Activated naive CD4-positive, alpha-beta T cell treated with anti-CD3 and anti-CD28 coated beads, Interleukin-2, amount 10 ng/mL, durations not matched to agents 7 days and 5 days (primary cell): ENCODE results near the gene PRAC1.

Source experiments
- CTCF ChIA-PET: fragments of 350-600 bp; sonication (Branson Sonifier 250); formaldehyde crosslinking; loops from one replicate; lab custom pipeline; 2021; ENCODE audit warnings: antibody characterized with exemption; lab: Charles Lee
- DNase-seq: peaks from one replicate; pipeline ENCODE4 v3.0.0-alpha.2; 2020
- H3K27ac Mint-ChIP-seq: one replicate; pipeline ENCODE4 v1.8.0; 2021; ENCODE audit warnings: mild to moderate bottlenecking, moderate library complexity, mixed read lengths
- H3K27me3 Mint-ChIP-seq: one replicate; pipeline ENCODE4 v1.8.0; 2021; ENCODE audit warnings: mild to moderate bottlenecking, mixed read lengths
- H3K36me3 Mint-ChIP-seq: one replicate; pipeline ENCODE4 v1.8.0; 2021; ENCODE audit warnings: mixed read lengths
- H3K4me1 Mint-ChIP-seq: one replicate; pipeline ENCODE4 v1.8.0; 2021; ENCODE audit warnings: mixed read lengths
- H3K4me3 Mint-ChIP-seq: one replicate; pipeline ENCODE4 v1.8.0; 2021; ENCODE audit warnings: mild to moderate bottlenecking, moderate library complexity, mixed read lengths
- H3K9me3 Mint-ChIP-seq: one replicate; pipeline ENCODE4 v1.8.0; 2021; ENCODE audit warnings: mixed read lengths

PRAC1 gene

DNA sequence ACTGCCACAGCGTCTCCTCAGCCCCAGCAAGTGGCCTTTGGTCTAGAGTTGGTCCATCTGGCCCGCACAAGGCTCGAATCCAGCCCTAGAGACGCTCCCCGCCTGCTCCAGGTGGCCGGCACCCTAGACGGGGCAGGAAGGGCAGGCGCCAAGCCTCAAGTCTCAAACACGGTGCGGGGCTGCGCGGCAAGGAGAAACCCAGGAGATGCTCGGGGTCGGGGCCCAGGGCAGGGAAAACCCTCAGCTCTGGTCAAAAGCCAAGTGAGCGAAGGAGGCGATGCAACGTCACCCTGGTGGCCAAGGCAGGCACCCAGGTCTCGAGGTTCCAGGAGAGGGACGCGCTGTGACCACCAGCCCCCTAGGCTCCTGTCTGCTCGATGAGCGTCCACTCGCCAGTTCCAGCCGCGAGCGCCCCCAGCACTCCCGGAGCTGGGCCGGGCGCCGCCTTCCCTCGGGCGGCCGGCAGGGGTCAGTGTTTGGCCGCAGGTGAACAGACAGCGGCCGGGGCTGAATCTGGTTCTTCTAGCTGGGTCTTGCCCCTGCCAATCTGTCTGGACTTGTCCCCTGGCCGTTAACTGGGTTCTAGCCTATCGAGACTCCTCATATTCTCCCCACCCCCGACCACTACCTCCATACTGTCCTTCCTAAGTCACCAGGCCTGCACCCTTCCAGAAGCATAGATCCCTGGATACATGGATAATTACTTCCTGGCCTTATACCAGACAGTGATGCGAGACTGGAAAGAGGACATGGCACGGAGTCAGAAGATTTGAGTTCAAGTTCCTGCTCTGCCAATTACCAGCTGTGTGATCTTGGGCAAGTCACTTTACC lies 44.0 kb downstream of the PRAC1 start:
- Mint-ChIP-seq H3K9me3 (no peaks in the 10 kb centered on the region), H3K4me3 (no peak overlapping the region), H3K36me3 (no peaks in the 10 kb centered on the region), H3K27ac (no peak overlapping the region), H3K27me3 (peaks cover 85% of the 10 kb centered on the region), H3K4me1 (no peaks in the 10 kb centered on the region)
- DNase-seq, result peak; percentile 76
- CTCF ChIA-PET, result interaction anchor here (0.6 to 3.7 kb wide), 40 partner anchors 9 to 728 kb away, joined by 3 to 51 read pairs (median 5); partner anchors contain the start of genes PRAC1 and PRAC2

DNA sequence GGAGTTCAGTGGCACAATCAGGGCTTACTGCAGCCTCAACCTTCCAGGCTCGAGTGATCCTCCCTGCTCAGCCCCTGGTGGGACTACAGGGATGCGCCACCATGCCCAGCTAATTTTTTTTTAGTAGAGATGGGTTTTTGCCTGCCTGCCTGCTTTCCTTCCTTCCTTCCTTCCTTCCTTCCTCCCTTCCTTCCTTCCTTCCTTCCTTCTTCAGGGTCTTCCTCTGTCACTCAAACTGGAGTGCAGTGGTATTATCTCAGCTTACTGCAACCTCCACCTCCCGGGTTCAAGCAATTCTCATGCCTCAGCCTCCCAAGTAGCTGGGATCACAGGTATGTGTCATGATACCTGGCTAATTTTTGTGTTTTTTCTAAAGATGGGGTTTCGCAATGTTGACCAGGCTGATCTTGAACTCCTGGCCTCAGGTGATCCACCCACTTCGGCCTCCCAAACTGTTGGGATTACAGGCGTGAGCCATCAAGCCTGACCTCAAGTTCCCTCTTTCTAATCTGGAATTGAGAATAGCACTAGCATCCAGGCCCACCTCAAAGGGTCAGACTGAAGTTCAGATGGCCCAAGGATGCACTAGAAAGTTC lies 45.3 kb downstream of the PRAC1 start:
- H3K27ac Mint-ChIP-seq, result no peak overlapping the region
- H3K36me3 Mint-ChIP-seq, result no peaks in the 10 kb centered on the region
- no peaks in the 10 kb centered on the region for H3K9me3 Mint-ChIP-seq
- no peaks in the 10 kb centered on the region for H3K4me1 Mint-ChIP-seq
- no peak for DNase-seq
- no peak overlapping the region for H3K4me3 Mint-ChIP-seq
- CTCF ChIA-PET, result interaction anchor here (0.6 kb wide), 1 partner anchor 104 kb away, joined by 3 read pairs; no protein-coding TSS in a partner anchor
- H3K27me3 Mint-ChIP-seq, result peaks cover 82% of the 10 kb centered on the region

- CTCF ChIA-PET, result interaction anchor here (0.5 to 2.7 kb wide), 9 partner anchors 9 to 507 kb away, joined by 3 to 11 read pairs (median 3); no protein-coding TSS in a partner anchor
- Mint-ChIP-seq H3K36me3 (no peaks in the 10 kb centered on the region), H3K4me1 (peaks cover 5% of the 10 kb centered on the region), H3K27ac (no peak overlapping the region), H3K9me3 (no peaks in the 10 kb centered on the region), H3K27me3 (peaks cover 70% of the 10 kb centered on the region), H3K4me3 (no peak overlapping the region)
- no peak for DNase-seq
These were observed 50.0 kb downstream of the PRAC1 start for GRCh38 chr17:48672340-48672739.
